ENCODE measurements around the gene TOMM5. TPM values are rescaled to one million over a fixed set of nuclear protein-coding genes. Genes with fewer than 3 reads are reported as not detected.

Gene TOMM5
- total and polyA plus RNA-seq, 2 of the 13 experiments (the other 11 are each of a cell fraction or from before 2014, with no cell fraction given) = 147 to 315 TPM

GRCh38 chr9:37592108-37592951 is at the start of gene TOMM5 (continued):
- TF ChIP-seq SIX4 (CRISPR knock-in tag; IDR thresholded peaks at IDR 0.05) (peak; percentile 86; the same call in 1 of the 2 replicates), ZBTB2 (CRISPR knock-in tag; IDR thresholded peaks at IDR 0.05; ENCODE audit: low read depth) (peak; percentile 46; the same call in 1 of the 2 replicates), CEBPG (CRISPR knock-in tag; IDR thresholded peaks at IDR 0.05) (peak; percentile 93), YY1 (IDR thresholded peaks at IDR 0.05; ENCODE audit: insufficient read depth, insufficient replicate concordance, low read depth, low read length) (peak; percentile 81), CREM (IDR thresholded peaks at IDR 0.05) (peak; percentile 64; the same call in 1 of the 2 replicates), CREM (CRISPR knock-in tag; IDR thresholded peaks at IDR 0.05) (no peak), MATR3 (CRISPR knock-in tag; IDR thresholded peaks at IDR 0.05) (no peak), RNF219 (CRISPR knock-in tag; IDR thresholded peaks at IDR 0.05) (0 out of 2 replicates have a peak, but pooled peaks have one; percentile 28), FOXA1 (IDR thresholded peaks at IDR 0.05) (no peak), FOXA1 (CRISPR knock-in tag; IDR thresholded peaks at IDR 0.05) (peak; percentile 51; the same call in 1 of the 2 replicates), HOXA5 (CRISPR knock-in tag; IDR thresholded peaks at IDR 0.05) (peak; percentile 75; the same call in 1 of the 2 replicates), ZFP82 (CRISPR knock-in tag; IDR thresholded peaks at IDR 0.05; ENCODE audit: borderline replicate concordance) (no peak), ZSCAN20 (CRISPR knock-in tag; IDR thresholded peaks at IDR 0.05; ENCODE audit: borderline replicate concordance) (peak; percentile 66; the same call in 1 of the 2 replicates), ZNF639 (CRISPR knock-in tag; conservative IDR thresholded peaks at IDR 0.05) (peak; percentile 76), HCFC1 (IDR thresholded peaks at IDR 0.05; ENCODE audit: low read depth, low read length) (peak; percentile 55), ZNF441 (CRISPR knock-in tag; IDR thresholded peaks at IDR 0.05; ENCODE audit: borderline replicate concordance) (peak; percentile 81; the same call in 1 of the 2 replicates), EED (CRISPR knock-in tag; IDR thresholded peaks at IDR 0.05) (peak; percentile 99), ATF4 (CRISPR knock-in tag; IDR thresholded peaks at IDR 0.05) (peak in 1 of 2 experiments; percentile 61; a peak in 2 of 4 replicates), ZBTB37 (CRISPR knock-in tag; IDR thresholded peaks at IDR 0.05) (peak; percentile 67; the same call in 1 of the 2 replicates)
- TF ChIP-seq, protein P1, sequence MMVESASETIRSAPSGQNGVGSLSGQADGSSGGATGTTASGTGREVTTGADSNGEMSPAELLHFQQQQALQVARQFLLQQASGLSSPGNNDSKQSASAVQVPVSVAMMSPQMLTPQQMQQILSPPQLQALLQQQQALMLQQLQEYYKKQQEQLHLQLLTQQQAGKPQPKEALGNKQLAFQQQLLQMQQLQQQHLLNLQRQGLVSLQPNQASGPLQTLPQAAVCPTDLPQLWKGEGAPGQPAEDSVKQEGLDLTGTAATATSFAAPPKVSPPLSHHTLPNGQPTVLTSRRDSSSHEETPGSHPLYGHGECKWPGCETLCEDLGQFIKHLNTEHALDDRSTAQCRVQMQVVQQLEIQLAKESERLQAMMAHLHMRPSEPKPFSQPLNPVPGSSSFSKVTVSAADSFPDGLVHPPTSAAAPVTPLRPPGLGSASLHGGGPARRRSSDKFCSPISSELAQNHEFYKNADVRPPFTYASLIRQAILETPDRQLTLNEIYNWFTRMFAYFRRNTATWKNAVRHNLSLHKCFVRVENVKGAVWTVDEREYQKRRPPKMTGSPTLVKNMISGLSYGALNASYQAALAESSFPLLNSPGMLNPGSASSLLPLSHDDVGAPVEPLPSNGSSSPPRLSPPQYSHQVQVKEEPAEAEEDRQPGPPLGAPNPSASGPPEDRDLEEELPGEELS (CRISPR knock-in tag; IDR thresholded peaks at IDR 0.05) = peak; percentile 79

Measured in HepG2 (cell line).